ENCODE measurements around the gene RBBP5. TPM values are rescaled to one million over a fixed set of nuclear protein-coding genes. Genes with fewer than 3 reads are reported as not detected.
"Not testable (repeated sequence)": the region's sequence is repeated elsewhere in the genome, so short reads cannot be mapped to it uniquely, and the experiment has no call there.

The RBBP5 gene
- total RNA-seq, 1 experiment from 2014 or later, result 23.8 TPM

GRCh38 chr1:205161076-205161475 is 39.3 kb upstream of the RBBP5 start (continued):
- TF ChIP-seq CREM (CRISPR knock-in tag; IDR thresholded peaks at IDR 0.05) (no peak), SOX15 (CRISPR knock-in tag; IDR thresholded peaks at IDR 0.05) (no peak), GTF2I (CRISPR knock-in tag; conservative IDR thresholded peaks at IDR 0.05) (no peak)
- TF ChIP-seq, protein P1, sequence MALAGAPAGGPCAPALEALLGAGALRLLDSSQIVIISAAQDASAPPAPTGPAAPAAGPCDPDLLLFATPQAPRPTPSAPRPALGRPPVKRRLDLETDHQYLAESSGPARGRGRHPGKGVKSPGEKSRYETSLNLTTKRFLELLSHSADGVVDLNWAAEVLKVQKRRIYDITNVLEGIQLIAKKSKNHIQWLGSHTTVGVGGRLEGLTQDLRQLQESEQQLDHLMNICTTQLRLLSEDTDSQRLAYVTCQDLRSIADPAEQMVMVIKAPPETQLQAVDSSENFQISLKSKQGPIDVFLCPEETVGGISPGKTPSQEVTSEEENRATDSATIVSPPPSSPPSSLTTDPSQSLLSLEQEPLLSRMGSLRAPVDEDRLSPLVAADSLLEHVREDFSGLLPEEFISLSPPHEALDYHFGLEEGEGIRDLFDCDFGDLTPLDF (CRISPR knock-in tag; IDR thresholded peaks at IDR 0.05), result no peak

DNA sequence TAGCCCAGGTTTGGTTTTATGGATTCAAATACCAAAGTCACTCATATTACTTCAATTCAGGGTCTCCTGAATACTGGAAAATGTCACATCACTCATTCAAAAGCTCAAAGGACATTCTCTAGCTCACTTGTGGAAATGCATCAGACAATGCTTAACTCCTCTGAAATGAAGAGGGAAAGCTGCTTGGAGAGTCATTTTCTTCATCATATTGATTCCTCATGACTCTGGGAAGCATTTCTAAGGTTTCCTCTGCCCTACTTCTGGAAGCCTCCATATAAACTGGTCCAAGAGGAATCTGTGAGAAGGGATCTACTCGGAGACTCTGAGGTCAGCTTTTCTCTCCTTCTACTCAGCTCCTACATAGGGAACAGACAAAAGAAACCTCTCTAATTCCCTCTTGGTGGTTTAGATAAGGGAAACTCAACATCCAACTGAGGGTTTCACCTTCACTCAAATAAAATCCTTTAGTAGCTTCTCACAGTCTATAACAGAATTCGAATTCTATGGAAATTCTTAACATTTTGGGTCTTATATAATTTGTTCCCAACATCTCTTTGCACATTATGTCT is 36.4 kb upstream of the RBBP5 start:
- no peak for TF ChIP-seq ETV6 (CRISPR knock-in tag; IDR thresholded peaks at IDR 0.05)
- TF ChIP-seq, protein P2, sequence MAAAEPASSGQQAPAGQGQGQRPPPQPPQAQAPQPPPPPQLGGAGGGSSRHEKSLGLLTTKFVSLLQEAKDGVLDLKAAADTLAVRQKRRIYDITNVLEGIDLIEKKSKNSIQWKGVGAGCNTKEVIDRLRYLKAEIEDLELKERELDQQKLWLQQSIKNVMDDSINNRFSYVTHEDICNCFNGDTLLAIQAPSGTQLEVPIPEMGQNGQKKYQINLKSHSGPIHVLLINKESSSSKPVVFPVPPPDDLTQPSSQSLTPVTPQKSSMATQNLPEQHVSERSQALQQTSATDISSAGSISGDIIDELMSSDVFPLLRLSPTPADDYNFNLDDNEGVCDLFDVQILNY (CRISPR knock-in tag; IDR thresholded peaks at IDR 0.05), result no peak
- no peak for TF ChIP-seq STAT6 (CRISPR knock-in tag; conservative IDR thresholded peaks at IDR 0.05; ENCODE audit: low read depth)
- no peaks in the 10 kb centered on the region for H3K4me1 Mint-ChIP-seq
- no peak overlapping the region for H3K4me3 Mint-ChIP-seq
- DNase-seq (ENCODE audit: low spot score), result no peak
- no peak for ATAC-seq
- peaks cover 86% of the 10 kb centered on the region for H3K36me3 Mint-ChIP-seq
- POLR2A ChIA-PET, result no interaction called here
- H3K27ac Mint-ChIP-seq, result no peak overlapping the region
- H3K9me3 Mint-ChIP-seq, result peaks cover 34% of the 10 kb centered on the region
- no peaks in the 10 kb centered on the region for H3K27me3 Mint-ChIP-seq (ENCODE audit: low read depth)
- CTCF ChIA-PET, result interaction anchor here (0.7 to 2.4 kb wide), 4 partner anchors 17 to 177 kb away, joined by 3 to 10 read pairs (median 3); no protein-coding TSS in a partner anchor

- POLR2A ChIA-PET; H3K27ac Mint-ChIP-seq; DNase-seq (ENCODE audit: low spot score); H3K4me1 Mint-ChIP-seq; H3K4me3 Mint-ChIP-seq; ATAC-seq; CTCF ChIA-PET; H3K27me3 Mint-ChIP-seq (ENCODE audit: low read depth): not testable (repeated sequence)
- Mint-ChIP-seq H3K36me3 (peaks cover 71% of the 10 kb centered on the region), H3K9me3 (peaks cover 34% of the 10 kb centered on the region)
Measured at GRCh38 chr1:205155665-205156377, 34.0 kb upstream of the RBBP5 start.

DNA sequence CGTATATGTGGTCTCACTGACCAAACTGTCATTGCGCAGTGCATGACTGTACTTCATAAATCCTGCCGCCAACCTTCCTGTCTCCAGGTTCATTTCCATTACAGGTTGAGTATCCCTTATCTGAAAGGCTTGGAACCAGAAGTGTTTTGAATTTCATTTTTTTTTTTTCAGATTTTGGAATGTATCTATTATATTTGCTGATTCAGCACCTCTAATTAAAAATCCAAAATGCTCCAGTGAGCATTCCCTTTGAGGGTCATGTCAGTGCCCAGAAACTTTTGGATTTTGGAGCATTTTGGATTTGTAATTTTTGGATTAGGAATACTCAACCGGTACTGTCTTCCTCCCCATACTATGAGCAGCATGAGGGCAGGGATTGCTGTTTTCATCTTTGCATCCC is 30.7 kb upstream of the RBBP5 start:
- H3K4me3 Mint-ChIP-seq, result no peak overlapping the region
- peaks cover 49% of the 10 kb centered on the region for H3K36me3 Mint-ChIP-seq
- no peaks in the 10 kb centered on the region for H3K4me1 Mint-ChIP-seq
- TF ChIP-seq GABPB1 (CRISPR knock-in tag; IDR thresholded peaks at IDR 0.05), result no peak
- no peak for TF ChIP-seq NR1H2 (CRISPR knock-in tag; IDR thresholded peaks at IDR 0.05)
- TF ChIP-seq NR2C2 (CRISPR knock-in tag; IDR thresholded peaks at IDR 0.05), result no peak
- no peak for TF ChIP-seq PRRX2 (CRISPR knock-in tag; IDR thresholded peaks at IDR 0.05)
- no peak for TF ChIP-seq TP53 (CRISPR knock-in tag; IDR thresholded peaks at IDR 0.05)
- peaks cover 26% of the 10 kb centered on the region for H3K9me3 Mint-ChIP-seq
- ATAC-seq (no peak), DNase-seq (ENCODE audit: low spot score) (no peak)
- ChIA-PET POLR2A (no interaction called here), CTCF (interaction anchor here (1.0 kb wide), 1 partner anchor 11 kb away, joined by 3 read pairs; no protein-coding TSS in a partner anchor)
- H3K27me3 Mint-ChIP-seq (ENCODE audit: low read depth), result no peaks in the 10 kb centered on the region
- H3K27ac Mint-ChIP-seq, result no peak overlapping the region
